HTR-8/SVneo (cell line): ENCODE data around the gene MRPL38.
A peak's percentile ranks its signal among the peaks of the same experiment; 100 is the strongest.
"Not testable (repeated sequence)": the region's sequence is repeated elsewhere in the genome, so short reads cannot be mapped to it uniquely, and the experiment has no call there.

ENCODE experiments used
- DNase-seq: peaks from one replicate; pipeline ENCODE4 v3.0.0; 2011; ENCODE audit warnings: low spot score, mixed read lengths; ENCODE audit not compliant: insufficient read length
- FAIRE-seq: peaks from 2 replicates; lab custom pipeline; 2011; peaks lifted over from hg19 to GRCh38; lab: Jason Lieb, UNC

Gene MRPL38

GRCh38 chr17:75898791-75899190, 5.9 kb downstream of the MRPL38 start:
- no peak for DNase-seq
- FAIRE-seq: no peak

GRCh38 chr17:75898065-75898464, 6.6 kb downstream of the MRPL38 start:
- no peak for DNase-seq
- no peak for FAIRE-seq

- FAIRE-seq: peak; percentile 31
- DNase-seq: no peak
Observed at GRCh38 chr17:75897160-75898019, 7.3 kb downstream of the MRPL38 start.

- FAIRE-seq (peak; percentile 95), DNase-seq (peak; percentile 88)
Observed at GRCh38 chr17:75896415-75897159, 8.1 kb downstream of the MRPL38 start, which contains the start of gene TRIM65. TSS of gene TRIM65 (minus strand) at chr17:75896951. CDS start at chr17:75896937, 14 bp downstream.

- FAIRE-seq: peak; percentile 77
- DNase-seq: peak; percentile 48
Observed at GRCh38 chr17:75895370-75896155, 9.1 kb downstream of the MRPL38 start.

GRCh38 chr17:75894049-75894733, 10.5 kb downstream of the MRPL38 start:
- FAIRE-seq (peak; percentile 87), DNase-seq (no peak)

GRCh38 chr17:75893305-75894048, 11.2 kb downstream of the MRPL38 start:
- FAIRE-seq (no peak), DNase-seq (no peak)

GRCh38 chr17:75892556-75893224, 12.0 kb downstream of the MRPL38 start:
- no peak for FAIRE-seq
- no peak for DNase-seq

- peak; percentile 85 for FAIRE-seq
Observed at GRCh38 chr17:75891605-75892555, 12.8 kb downstream of the MRPL38 start.

GRCh38 chr17:75891022-75891604, 13.6 kb downstream of the MRPL38 start:
- DNase-seq (no peak), FAIRE-seq (no peak)

More at GRCh38 chr17:75891605-75892555, 12.8 kb downstream of the MRPL38 start:
- no peak for DNase-seq

GRCh38 chr17:75889454-75889853, 15.2 kb downstream of the MRPL38 start:
- no peak for DNase-seq
- FAIRE-seq: no peak

- DNase-seq (no peak), FAIRE-seq (peak; percentile 59)
Observed at GRCh38 chr17:75888484-75888883, 16.2 kb downstream of the MRPL38 start.

- DNase-seq, FAIRE-seq: not testable (repeated sequence)
Observed at GRCh38 chr17:75885860-75886259, 18.8 kb downstream of the MRPL38 start.

- DNase-seq (no peak), FAIRE-seq (no peak)
Observed at GRCh38 chr17:75885431-75885830, 19.3 kb downstream of the MRPL38 start.

GRCh38 chr17:75881678-75882454, 22.8 kb downstream of the MRPL38 start:
- DNase-seq (no peak), FAIRE-seq (no peak)

GRCh38 chr17:75880266-75880665, 24.4 kb downstream of the MRPL38 start:
- DNase-seq: no peak
- FAIRE-seq: no peak
